AG04450 (cell line): ENCODE data around the gene ARHGAP8. TPM values are rescaled to one million over a fixed set of nuclear protein-coding genes. Genes with fewer than 3 reads are reported as not detected.

Experiments used
- CTCF ChIA-PET: fragments of 300-600, 350-600 bp; formaldehyde crosslinking; extraction: SDS; loops from one replicate; lab custom pipeline; 2022; ENCODE audit warnings: antibody characterized with exemption, inconsistent platforms; lab: Charles Lee
- POLR2A ChIA-PET: fragments of 350-600 bp; formaldehyde crosslinking; extraction: SDS; loops from one replicate; lab custom pipeline; 2021; ENCODE audit warnings: antibody characterized with exemption, inconsistent platforms; lab: Yijun Ruan, JAX
- DNase-seq: peaks from one replicate; pipeline ENCODE4 v3.0.0-alpha.2; 2011; ENCODE audit warnings: low read depth, low spot score
- H3K27ac ChIP-seq: one replicate; pipeline ENCODE4 v1.5.1; 2012; ENCODE audit warnings: low read depth, low read length, control low read depth
- H3K27me3 ChIP-seq: one replicate; pipeline ENCODE4 v1.6.0; 2012; ENCODE audit warnings: low read length; ENCODE audit not compliant: control insufficient read depth, insufficient read depth
- H3K4me3 ChIP-seq: 2 replicates; pipeline ENCODE4 v1.5.1; 2011; ENCODE audit warnings: mild to moderate bottlenecking, low read depth, low read length, control low read depth
- H3K9me3 ChIP-seq: 2 replicates; pipeline ENCODE4 v1.5.1; 2012; ENCODE audit warnings: low read length; ENCODE audit not compliant: control insufficient read depth, insufficient read depth
- CTCF ChIP-seq: IDR thresholded peaks from 2 replicates; pipeline ENCODE4 v1.5.1; 2011; ENCODE audit warnings: low read depth, low read length, control low read depth, inconsistent platforms
- polyA plus RNA-seq: library from polyadenylated mRNA; depleted of rRNA; stranded (reverse); fragments of >200 nt; gene quantifications from 2 replicates; pipeline ENCODE4 v1.2.3, GENCODE V29; 2011

ARHGAP8 gene
- polyA plus RNA-seq, 1 experiment: 0.16 TPM

DNA sequence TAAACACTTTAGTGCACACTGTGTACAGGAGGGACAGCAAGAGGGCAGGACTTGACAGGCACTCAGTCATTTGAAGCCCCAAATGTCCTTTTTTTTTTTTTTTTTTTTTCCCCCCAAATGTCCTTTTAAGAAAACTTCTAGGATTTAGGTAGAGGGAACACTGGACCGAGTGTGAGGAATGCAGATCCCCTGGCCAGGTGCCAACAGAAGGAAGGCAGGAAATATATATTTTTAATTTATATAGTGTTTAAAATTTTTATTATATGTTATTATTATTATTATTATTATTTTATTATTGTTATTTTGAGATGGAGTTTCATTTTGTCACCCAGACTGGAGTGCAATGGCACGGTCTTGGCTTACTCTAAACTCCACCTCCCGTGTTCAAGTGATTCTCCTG is 35.5 kb downstream of the ARHGAP8 start:
- POLR2A ChIA-PET: no interaction called here
- Histone ChIP-seq H3K4me3 (no peak overlapping the region), H3K9me3 (no peaks in the 10 kb centered on the region), H3K27me3 (peaks cover 6% of the 10 kb centered on the region), H3K27ac (no peak overlapping the region)
- no peak for DNase-seq
- no peak for TF ChIP-seq CTCF
- CTCF ChIA-PET: interaction anchor here (0.5 kb wide), 1 partner anchor 1602 kb away, joined by 3 read pairs; no protein-coding TSS in a partner anchor

DNA sequence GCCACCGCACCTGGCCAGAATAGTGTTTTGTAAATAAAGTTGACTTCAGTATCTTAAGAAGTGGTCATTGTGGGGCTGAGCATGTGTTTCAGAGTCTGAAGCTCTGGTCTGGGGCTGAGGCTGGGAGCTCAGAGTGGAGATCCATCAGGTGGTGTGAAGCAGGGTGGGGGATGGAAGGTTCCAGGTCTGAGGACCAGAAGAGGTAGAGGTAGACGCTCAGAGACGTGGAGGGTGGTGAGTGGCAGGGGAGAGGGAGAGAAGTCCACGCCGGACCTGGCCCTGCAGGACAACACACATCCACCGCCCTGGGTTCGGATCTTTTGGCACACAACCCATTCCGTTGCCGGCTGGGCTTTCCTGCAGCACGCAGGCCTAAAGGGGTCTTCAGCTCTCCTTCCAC is 40.7 kb downstream of the ARHGAP8 start:
- TF ChIP-seq CTCF: no peak
- Histone ChIP-seq H3K27me3 (peaks cover 17% of the 10 kb centered on the region), H3K27ac (no peak overlapping the region), H3K4me3 (no peak overlapping the region), H3K9me3 (no peaks in the 10 kb centered on the region)
- ChIA-PET POLR2A (no interaction called here), CTCF (no interaction called here)
- no peak for DNase-seq

GRCh38 chr22:44793506-44794172 is 41.3 kb downstream of the ARHGAP8 start:
- Histone ChIP-seq H3K27ac (no peak overlapping the region), H3K9me3 (no peaks in the 10 kb centered on the region), H3K4me3 (no peak overlapping the region), H3K27me3 (peaks cover 22% of the 10 kb centered on the region)
- ChIA-PET POLR2A (interaction anchor here (0.7 kb wide), 1 partner anchor 1721 kb away, joined by 3 read pairs; no protein-coding TSS in a partner anchor), CTCF (no interaction called here)
- TF ChIP-seq CTCF: no peak
- no peak for DNase-seq

- TF ChIP-seq CTCF: no peak
- H3K4me3 ChIP-seq: no peak overlapping the region
- ChIA-PET POLR2A (no interaction called here), CTCF (interaction anchor here (0.6 to 1.3 kb wide), 2 partner anchors 25 to 218 kb away, joined by 3 to 4 read pairs; no protein-coding TSS in a partner anchor)
- H3K9me3 ChIP-seq: no peaks in the 10 kb centered on the region
- no peak for DNase-seq
- no peak overlapping the region for H3K27ac ChIP-seq
- peaks cover 33% of the 10 kb centered on the region for H3K27me3 ChIP-seq
Measured at GRCh38 chr22:44795701-44796630, 43.6 kb downstream of the ARHGAP8 start.
